ENCODE results near the gene CCDC15.
A peak's percentile ranks its signal among the peaks of the same experiment; 100 is the strongest.
"Not testable (repeated sequence)": the region's sequence is repeated elsewhere in the genome, so short reads cannot be mapped to it uniquely, and the experiment has no call there.

Gene CCDC15

GRCh38 chr11:125001079-125001778, 47.2 kb downstream of the CCDC15 start:
- DNase-seq (ENCODE audit: low read depth) = no peak

DNA sequence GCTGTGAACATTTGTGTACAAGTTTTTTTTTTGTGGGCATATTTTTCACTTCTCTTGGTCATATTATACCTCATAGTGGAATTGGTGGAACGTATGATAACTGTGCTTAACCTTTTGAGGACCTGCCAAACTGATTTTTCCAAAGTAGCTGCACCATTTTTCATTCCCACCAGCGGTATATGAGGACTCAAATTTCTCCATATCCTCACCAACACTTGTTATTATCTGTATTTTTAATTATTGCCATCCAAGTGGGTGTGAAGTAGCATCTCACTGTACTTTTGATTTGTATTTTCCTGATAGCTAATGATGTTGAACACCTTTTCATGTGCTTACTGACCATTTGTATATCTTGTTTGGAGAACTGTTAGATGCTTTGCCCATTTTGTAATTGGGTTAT, 47.8 kb downstream of the CCDC15 start:
- no peak for DNase-seq (ENCODE audit: low read depth)

DNA sequence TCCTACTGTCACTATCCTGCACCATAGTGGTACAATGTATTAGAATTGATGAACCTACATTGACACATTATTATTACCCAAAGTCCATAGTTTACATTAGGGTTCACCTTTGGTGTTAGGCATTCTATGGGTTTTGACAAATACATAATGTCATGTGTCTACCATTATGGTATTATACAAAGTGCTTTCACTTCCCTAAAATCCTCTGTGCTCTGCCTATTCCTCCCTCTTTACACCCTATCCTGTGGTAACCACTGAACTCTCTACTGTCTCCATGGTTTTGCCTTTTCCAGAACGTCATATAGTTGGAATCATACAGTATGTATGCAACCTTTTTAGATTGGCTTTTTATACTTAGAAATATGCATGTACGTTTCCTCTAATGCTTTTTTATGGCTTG, 51.5 kb downstream of the CCDC15 start:
- no peak for DNase-seq (ENCODE audit: low read depth)

DNA sequence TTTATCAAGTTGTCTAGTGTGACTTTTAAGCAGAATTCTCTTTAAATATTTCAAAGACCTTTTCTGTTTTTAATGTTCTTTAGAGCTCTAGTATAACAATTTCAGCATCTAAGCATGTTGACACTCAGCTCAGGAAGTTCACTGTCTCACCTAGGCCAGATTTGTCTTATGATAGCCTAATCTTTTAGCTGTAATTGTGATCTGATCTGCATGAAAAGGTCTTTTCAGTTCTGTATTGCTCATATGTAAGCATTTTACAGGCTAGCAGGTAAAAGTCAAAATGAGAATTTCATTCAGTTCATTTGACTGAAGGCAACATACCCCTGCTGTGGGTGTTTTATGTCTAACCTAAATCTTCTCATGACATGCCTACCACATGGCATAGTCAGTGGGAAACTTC, 62.4 kb downstream of the CCDC15 start:
- DNase-seq (ENCODE audit: low read depth) = no peak

DNA sequence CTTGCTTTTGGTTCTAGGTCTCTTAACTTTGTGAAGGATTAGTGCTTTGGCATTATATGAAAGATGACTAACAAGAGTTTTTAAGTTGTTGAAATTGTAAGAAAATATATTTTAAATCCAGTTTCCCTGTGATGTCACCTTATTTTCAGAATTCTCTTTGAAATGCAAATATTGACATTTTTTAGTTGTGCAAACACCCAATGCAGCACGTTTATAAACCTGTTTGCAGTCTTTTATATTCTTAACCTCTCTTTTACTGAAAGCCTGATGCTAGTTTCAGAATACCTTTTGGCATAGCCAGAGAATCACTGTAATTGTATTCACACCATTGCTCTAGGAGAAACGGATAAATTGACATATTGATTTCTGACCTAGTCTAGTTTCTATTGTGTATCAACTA, 66.3 kb downstream of the CCDC15 start:
- DNase-seq (ENCODE audit: low read depth) = no peak

DNA sequence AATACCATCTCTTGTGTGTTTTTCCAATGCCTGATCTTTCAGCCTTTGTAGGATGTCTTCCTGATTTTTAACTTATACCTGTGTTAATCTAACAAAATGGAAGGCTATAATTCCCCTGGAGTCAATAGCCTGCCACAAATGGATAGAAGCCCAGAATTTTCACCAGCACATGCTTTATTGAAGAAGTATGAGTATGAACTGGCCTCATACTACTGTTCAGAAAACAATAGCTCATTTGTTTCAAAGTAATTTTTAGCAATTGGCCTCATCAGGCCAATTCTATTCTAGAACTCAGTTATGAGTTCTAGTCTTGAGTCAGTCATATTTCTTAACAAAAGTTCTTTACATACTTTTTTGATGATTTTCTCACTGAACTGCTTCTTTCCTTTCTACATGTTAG, 68.5 kb downstream of the CCDC15 start:
- DNase-seq (ENCODE audit: low read depth) = no peak

GRCh38 chr11:125025968-125026367, 72.0 kb downstream of the CCDC15 start:
- DNase-seq (ENCODE audit: low read depth) = no peak

DNA sequence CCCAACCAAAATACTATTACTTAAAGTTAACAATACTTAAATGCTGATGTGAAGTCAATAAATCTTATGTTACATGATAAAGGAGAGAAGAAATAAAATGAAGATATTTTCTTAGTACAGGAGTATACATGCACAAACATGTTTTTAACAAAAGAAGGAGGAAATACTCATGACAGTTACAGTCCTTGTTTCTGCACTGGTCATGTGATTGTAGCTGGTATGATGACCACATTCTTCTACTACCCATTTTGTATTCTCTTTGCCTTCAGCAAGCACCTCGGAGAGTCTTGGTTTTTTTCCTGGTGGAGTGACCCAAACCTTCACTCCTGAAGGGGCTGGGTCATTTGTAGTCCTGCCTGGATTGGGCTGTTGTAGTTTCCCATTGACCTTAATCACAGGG, 75.4 kb downstream of the CCDC15 start:
- not testable (repeated sequence) for DNase-seq (ENCODE audit: low read depth)

- DNase-seq (ENCODE audit: low read depth) = peak; percentile 78
Observed at GRCh38 chr11:125036933-125037332, 82.9 kb downstream of the CCDC15 start.

DNA sequence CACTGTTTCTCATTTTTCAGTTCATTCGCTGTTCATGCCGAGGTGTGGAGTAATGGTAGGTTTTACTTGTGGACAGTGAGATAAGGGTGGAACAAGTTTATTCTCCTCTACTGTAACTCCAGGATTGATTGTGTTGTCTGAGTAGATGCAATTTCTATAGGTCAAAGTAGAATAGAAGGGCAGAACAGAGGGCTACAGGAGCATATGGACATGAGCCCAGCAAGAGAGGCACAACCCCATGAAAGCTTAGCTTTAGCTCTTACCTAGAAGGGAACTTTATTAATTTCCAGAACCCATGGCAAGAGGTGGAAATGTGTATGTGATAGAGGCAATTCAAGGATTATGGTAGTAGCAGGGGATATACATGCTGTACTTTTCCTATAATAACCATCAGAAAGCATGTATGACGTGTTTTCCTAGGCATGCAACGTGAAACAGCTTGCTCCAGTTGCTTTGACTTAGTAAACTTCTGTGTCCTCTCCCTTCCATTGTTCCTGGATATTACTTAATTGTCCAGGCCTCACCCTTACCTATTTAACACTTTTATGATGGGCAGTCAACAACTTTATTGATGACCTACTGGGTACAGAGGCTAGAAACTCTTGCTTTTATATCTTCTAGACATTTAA, 95.3 kb downstream of the CCDC15 start:
- DNase-seq (ENCODE audit: low read depth) = no peak

GRCh38 chr11:125052047-125052446, 98.0 kb downstream of the CCDC15 start:
- DNase-seq (ENCODE audit: low read depth) = no peak

GRCh38 chr11:125053167-125053566, 99.2 kb downstream of the CCDC15 start:
- DNase-seq (ENCODE audit: low read depth) = no peak

GRCh38 chr11:125055107-125055715, 101.2 kb downstream of the CCDC15 start:
- DNase-seq (ENCODE audit: low read depth) = no peak

DNA sequence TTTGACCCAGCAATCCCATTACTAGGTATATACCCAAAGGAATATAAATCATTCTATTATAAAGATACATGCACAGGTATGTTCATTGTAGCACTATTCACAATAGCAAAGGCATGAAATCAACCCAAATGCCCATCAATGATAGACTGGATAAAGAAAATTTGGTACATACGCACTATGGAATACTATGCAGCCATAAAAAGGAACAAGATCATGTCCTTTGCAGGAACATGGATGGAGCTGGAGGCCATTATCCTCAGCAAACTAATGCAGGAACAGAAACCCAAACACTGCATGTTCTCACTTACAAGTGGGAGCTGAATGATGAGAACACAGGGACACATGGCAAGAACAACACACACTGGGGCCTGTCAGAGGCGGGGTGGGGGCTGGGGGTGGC, 102.1 kb downstream of the CCDC15 start:
- DNase-seq (ENCODE audit: low read depth) = not testable (repeated sequence)

DNA sequence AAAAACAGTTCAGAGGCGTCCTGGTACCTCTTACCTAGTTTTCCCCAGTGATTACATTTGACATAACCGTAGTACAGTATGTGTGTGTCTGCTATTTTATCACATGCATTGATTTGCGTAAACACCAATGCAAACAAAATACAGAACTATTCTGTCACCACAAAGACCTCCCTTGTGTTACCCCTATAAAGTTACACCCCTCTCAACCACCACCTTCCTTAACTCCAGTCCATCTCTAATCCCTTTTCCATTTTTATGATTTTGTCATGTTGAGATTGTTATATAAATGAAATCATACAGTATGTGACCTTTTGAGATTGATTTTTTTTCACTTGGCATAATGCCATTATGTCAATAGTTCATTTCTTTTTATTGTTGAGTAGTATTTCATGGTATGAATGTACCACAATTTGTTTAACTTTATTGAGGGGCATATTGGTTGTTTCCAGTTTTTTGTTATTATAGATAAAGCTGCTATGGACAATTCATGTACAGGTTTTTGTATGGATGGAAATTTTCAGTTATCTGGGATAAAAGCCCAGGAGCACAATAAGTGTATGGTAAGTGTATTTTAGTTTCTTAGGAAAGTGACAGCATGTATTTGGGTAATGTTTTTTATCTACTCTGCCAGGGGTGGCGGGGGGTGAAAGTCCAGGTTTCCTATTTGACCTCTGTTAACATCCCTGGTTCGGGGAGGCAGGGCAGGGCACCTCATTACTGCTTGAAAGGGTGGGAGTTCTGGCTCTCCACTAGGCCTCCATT, 103.1 kb downstream of the CCDC15 start:
- no peak for DNase-seq (ENCODE audit: low read depth)

- no peak for DNase-seq (ENCODE audit: low read depth)
Observed at GRCh38 chr11:125057693-125058016, 103.7 kb downstream of the CCDC15 start.

DNA sequence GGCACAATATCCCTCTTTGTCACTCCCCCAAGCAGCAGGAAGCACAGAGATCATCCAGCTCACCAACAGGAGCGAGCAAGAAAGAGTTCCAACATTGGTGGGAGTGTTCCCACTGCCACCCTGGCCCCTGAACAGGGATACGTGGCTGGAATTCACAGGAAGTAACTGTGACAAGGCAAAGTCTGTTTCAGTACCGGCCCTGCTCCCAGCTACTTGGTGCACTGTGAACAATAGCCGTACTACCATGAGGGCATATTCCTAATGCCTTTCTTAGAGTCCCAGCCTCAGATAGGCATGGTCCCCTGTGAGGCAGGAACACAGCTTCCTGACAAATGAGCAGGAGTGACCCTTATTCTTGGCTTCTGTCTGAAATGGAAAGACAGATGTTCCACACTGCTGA, 107.3 kb downstream of the CCDC15 start:
- no peak for DNase-seq (ENCODE audit: low read depth)

DNA sequence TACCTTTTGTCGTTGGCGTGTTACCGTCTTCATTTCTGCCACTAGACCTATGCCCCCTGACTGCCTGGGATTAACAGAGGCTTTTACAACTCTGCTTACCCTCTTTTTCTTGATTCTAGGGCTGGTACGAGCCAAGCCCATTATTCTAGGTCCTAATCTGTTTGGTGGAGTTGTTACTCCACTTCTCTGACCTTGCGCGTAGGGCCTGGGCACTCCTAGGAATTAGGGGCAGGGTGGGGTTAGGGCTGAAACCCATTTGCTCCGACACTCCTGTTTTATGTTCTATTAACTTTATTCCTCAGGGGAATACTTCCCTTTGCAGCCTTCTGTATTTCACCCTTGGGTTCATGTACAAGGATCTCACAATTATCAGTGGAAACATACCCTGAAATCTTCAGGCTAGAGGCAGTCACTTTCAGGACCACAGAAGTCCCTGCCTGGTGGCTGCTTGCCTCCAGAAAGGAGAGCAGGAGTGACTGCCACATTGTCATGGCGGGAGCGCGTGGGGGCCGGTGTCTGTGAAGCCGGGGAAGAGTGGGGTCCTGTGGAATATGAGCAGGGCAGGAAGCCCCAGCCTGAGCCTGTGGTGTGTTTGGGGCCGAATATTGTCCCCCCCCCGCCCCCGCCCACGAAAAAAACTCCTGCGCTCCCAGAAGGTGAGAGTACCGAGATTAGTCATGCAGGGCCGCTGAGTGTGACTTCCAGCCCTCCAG, 108.4 kb downstream of the CCDC15 start:
- DNase-seq (ENCODE audit: low read depth) = no peak

- DNase-seq (ENCODE audit: low read depth) = no peak
Observed at GRCh38 chr11:125062931-125063428, 109.0 kb downstream of the CCDC15 start, which contains the start of gene SLC37A2. TSS of gene SLC37A2 (plus strand) at chr11:125063305. CDS start at chr11:125063368, 63 bp downstream.

DNA sequence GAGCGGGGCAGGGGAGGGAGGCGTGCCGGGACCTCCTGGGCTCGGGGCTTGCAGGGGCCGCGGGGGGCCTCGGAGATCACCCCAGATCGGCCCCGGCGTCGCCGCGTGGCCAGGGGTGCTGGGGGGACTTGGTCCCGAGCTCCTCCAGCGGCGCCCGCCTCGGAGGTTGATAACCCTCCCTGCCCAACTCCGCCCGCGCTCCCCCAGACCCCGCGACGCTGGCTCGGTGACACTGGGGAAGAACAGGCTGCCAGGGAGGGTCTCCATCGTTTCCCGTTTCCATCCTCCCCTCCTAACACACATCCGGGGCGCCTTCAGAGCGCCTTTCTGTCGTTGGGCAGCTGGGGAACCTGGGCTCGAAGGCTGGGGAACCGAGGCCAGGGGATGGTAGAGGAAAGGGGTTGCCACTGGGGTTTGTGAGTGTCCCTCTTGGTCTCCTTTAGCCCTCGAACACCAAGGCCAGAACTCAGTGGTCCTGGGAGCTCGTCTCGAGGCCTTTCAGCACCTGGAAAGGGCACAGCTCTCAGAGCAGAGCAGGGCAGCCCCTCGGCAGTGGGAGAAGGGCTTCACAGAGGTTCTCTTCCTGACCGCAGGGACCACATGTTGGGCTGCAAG, 109.5 kb downstream of the CCDC15 start:
- DNase-seq (ENCODE audit: low read depth) = no peak

- DNase-seq (ENCODE audit: low read depth) = no peak
Observed at GRCh38 chr11:125064070-125064469, 110.1 kb downstream of the CCDC15 start.

GRCh38 chr11:125068368-125068767, 114.4 kb downstream of the CCDC15 start:
- no peak for DNase-seq (ENCODE audit: low read depth)

All from non-pigmented ciliary epithelial cell (primary cell).